ENCODE results near the gene SLCO3A1. TPM values are rescaled to one million over a fixed set of nuclear protein-coding genes. Genes with fewer than 3 reads are reported as not detected.

Gene SLCO3A1
- total RNA-seq, 1 experiment from 2014 or later = 9.1 TPM

- H3K36me3 Mint-ChIP-seq = peaks cover 8% of the 10 kb centered on the region
- ChIA-PET CTCF (no interaction called here), POLR2A (no interaction called here)
- peaks cover 20% of the 10 kb centered on the region for H3K4me1 Mint-ChIP-seq
- H3K27ac Mint-ChIP-seq = no peak overlapping the region
- peaks cover 13% of the 10 kb centered on the region for H3K9me3 Mint-ChIP-seq
- TF ChIP-seq OVOL2 (CRISPR knock-in tag; IDR thresholded peaks at IDR 0.05; ENCODE audit: borderline replicate concordance) = no peak
- no peak for TF ChIP-seq ZNF281 (CRISPR knock-in tag; IDR thresholded peaks at IDR 0.05)
- no peak for DNase-seq (ENCODE audit: low spot score)
- no peak for ATAC-seq
- H3K27me3 Mint-ChIP-seq (ENCODE audit: low read depth) = no peaks in the 10 kb centered on the region
- no peak overlapping the region for H3K4me3 Mint-ChIP-seq
Observed at GRCh38 chr15:91871837-91872236, 18.3 kb downstream of the SLCO3A1 start.

GRCh38 chr15:91872356-91873137 is 19.0 kb downstream of the SLCO3A1 start:
- H3K36me3 Mint-ChIP-seq = peaks cover 8% of the 10 kb centered on the region
- H3K27ac Mint-ChIP-seq = no peak overlapping the region
- ChIA-PET CTCF (no interaction called here), POLR2A (no interaction called here)
- no peak overlapping the region for H3K4me3 Mint-ChIP-seq
- peaks cover 14% of the 10 kb centered on the region for H3K4me1 Mint-ChIP-seq
- no peak for ATAC-seq
- no peak for DNase-seq (ENCODE audit: low spot score)
- no peaks in the 10 kb centered on the region for H3K27me3 Mint-ChIP-seq (ENCODE audit: low read depth)
- H3K9me3 Mint-ChIP-seq = peaks cover 13% of the 10 kb centered on the region
- TF ChIP-seq ATF2 (CRISPR knock-in tag; IDR thresholded peaks at IDR 0.05; ENCODE audit: borderline replicate concordance, low read depth) = no peak
- TF ChIP-seq ESRRA (CRISPR knock-in tag; IDR thresholded peaks at IDR 0.05; ENCODE audit: borderline replicate concordance) = no peak
- no peak for TF ChIP-seq ATF3 (CRISPR knock-in tag; conservative IDR thresholded peaks at IDR 0.05)
- no peak for TF ChIP-seq TP53 (CRISPR knock-in tag; IDR thresholded peaks at IDR 0.05)
- TF ChIP-seq NFATC4 (CRISPR knock-in tag; IDR thresholded peaks at IDR 0.05) = no peak
- no peak for TF ChIP-seq ZSCAN18 (CRISPR knock-in tag; IDR thresholded peaks at IDR 0.05)
- no peak for TF ChIP-seq USF1 (CRISPR knock-in tag; IDR thresholded peaks at IDR 0.05)
- no peak for TF ChIP-seq E2F1 (CRISPR knock-in tag; IDR thresholded peaks at IDR 0.05)
- TF ChIP-seq CDX4 (CRISPR knock-in tag; IDR thresholded peaks at IDR 0.05; ENCODE audit: borderline replicate concordance) = no peak
- TF ChIP-seq IRF2 (CRISPR knock-in tag; IDR thresholded peaks at IDR 0.05; ENCODE audit: borderline replicate concordance, low read depth) = no peak
- TF ChIP-seq GRHL2 (CRISPR knock-in tag; IDR thresholded peaks at IDR 0.05; ENCODE audit: insufficient replicate concordance, severe bottlenecking) = no peak
- TF ChIP-seq PREB (CRISPR knock-in tag; IDR thresholded peaks at IDR 0.05; ENCODE audit: borderline replicate concordance) = no peak
- no peak for TF ChIP-seq KAT7 (CRISPR knock-in tag; IDR thresholded peaks at IDR 0.05; ENCODE audit: borderline replicate concordance)
- TF ChIP-seq MYBL2 (CRISPR knock-in tag; IDR thresholded peaks at IDR 0.05) = no peak
- no peak for TF ChIP-seq MLX (CRISPR knock-in tag; IDR thresholded peaks at IDR 0.05)
